RWPE1 (cell line): ENCODE results near the gene HYLS1.

Experiments
- CTCF ChIA-PET: fragments of 350-600 bp; sonication (Branson Sonifier 250); formaldehyde crosslinking; extraction: SDS; loops from one replicate; lab custom pipeline; 2021; lab: Yijun Ruan, JAX
- POLR2A ChIA-PET: fragments of 400-600 bp; formaldehyde crosslinking; extraction: SDS; loops from one replicate; lab custom pipeline; 2020; ENCODE audit warnings: antibody characterized with exemption; ENCODE audit not compliant: low non-redundant PET; lab: Yijun Ruan, JAX
- DNase-seq: peaks from one replicate; pipeline ENCODE4 v3.0.0; 2012; ENCODE audit warnings: low spot score
- H3K27ac ChIP-seq: fragments of 450-650 bp; 2 replicates; pipeline ENCODE4 v1.5.1; 2017
- TF ChIP-seq, protein P1 (sequence below): fragments of 450-650 bp; conservative IDR thresholded peaks from 2 replicates; pipeline ENCODE4 v1.5.1; 2017; ENCODE audit warnings: low read depth, mild to moderate bottlenecking

Gene HYLS1

DNA sequence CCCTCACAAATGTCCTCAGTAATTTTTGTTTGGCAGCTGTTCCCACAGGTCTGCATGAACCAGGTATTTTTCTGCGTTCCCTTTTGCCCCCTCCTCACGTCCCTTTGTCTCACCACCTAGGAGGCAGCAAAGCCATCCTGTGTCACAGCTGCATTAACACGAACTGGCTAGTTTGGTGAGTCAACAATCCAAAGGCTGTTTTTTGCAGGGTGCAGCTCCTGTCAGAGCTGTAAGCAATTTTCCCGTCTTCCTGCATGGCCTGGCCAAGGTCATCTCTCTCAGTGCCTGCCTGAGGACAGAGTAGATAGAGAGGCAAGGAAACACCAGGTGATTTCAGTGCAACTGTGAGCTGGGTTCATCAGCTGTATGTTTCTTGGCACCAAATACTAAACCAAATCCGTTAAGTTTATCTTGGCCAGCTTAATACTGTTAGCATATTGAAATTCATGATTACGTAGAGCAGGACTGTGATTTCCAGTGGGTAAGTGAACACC, 37.8 kb downstream of the HYLS1 start:
- H3K27ac ChIP-seq: no peak overlapping the region
- CTCF ChIA-PET: interaction anchor here (0.6 to 2.3 kb wide), 2 partner anchors 152 to 269 kb away, joined by 6 to 7 read pairs; no protein-coding TSS in a partner anchor
- no peak for DNase-seq
- TF ChIP-seq, protein P1, sequence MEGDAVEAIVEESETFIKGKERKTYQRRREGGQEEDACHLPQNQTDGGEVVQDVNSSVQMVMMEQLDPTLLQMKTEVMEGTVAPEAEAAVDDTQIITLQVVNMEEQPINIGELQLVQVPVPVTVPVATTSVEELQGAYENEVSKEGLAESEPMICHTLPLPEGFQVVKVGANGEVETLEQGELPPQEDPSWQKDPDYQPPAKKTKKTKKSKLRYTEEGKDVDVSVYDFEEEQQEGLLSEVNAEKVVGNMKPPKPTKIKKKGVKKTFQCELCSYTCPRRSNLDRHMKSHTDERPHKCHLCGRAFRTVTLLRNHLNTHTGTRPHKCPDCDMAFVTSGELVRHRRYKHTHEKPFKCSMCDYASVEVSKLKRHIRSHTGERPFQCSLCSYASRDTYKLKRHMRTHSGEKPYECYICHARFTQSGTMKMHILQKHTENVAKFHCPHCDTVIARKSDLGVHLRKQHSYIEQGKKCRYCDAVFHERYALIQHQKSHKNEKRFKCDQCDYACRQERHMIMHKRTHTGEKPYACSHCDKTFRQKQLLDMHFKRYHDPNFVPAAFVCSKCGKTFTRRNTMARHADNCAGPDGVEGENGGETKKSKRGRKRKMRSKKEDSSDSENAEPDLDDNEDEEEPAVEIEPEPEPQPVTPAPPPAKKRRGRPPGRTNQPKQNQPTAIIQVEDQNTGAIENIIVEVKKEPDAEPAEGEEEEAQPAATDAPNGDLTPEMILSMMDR: no peak
- POLR2A ChIA-PET: no interaction called here

DNA sequence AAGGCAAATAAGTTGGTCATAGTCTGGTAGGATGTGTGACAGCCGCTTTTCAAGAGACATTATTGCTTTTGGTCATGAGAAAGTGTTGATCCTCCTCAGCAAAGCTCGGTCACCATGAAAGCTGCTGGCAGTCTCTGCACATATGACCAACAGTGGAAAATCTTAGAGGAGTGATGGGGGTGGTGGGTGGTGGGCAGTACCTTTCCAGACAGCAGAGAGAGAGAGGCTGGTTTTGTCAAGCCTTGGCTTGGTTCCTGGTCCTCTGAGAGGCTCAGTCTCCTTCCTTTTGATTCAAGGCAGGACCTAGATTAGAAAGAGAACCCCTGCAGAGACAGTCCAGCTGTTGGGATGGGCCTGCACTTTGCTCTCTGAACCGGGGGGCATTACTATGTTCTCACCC, 38.3 kb downstream of the HYLS1 start:
- TF ChIP-seq, protein P1: no peak
- POLR2A ChIA-PET: no interaction called here
- H3K27ac ChIP-seq: no peak overlapping the region
- no peak for DNase-seq
- CTCF ChIA-PET: interaction anchor here (2.3 kb wide), 1 partner anchor 268 kb away, joined by 6 read pairs; no protein-coding TSS in a partner anchor

DNA sequence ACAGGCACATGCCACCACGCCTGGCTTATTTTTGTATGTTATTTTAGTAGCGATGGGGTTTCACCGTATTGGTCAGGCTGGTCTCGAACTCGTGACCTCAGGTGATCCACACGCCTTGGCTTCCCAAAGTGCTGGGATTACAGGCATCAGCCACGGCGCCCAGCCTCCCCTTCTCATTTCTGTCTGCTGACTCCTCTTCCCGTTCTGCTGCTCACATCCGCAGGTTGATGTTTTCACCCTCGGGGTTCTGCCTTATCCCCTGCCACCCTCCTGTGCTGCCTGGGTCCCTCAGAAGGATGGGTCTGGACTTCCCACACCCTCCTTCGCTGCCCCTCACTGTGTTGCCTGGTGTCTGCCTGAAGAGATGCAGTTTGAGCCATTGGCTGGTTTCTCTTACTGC, 39.2 kb downstream of the HYLS1 start:
- POLR2A ChIA-PET: no interaction called here
- H3K27ac ChIP-seq: no peak overlapping the region
- DNase-seq: no peak
- CTCF ChIA-PET: no interaction called here
- TF ChIP-seq, protein P1: no peak

DNA sequence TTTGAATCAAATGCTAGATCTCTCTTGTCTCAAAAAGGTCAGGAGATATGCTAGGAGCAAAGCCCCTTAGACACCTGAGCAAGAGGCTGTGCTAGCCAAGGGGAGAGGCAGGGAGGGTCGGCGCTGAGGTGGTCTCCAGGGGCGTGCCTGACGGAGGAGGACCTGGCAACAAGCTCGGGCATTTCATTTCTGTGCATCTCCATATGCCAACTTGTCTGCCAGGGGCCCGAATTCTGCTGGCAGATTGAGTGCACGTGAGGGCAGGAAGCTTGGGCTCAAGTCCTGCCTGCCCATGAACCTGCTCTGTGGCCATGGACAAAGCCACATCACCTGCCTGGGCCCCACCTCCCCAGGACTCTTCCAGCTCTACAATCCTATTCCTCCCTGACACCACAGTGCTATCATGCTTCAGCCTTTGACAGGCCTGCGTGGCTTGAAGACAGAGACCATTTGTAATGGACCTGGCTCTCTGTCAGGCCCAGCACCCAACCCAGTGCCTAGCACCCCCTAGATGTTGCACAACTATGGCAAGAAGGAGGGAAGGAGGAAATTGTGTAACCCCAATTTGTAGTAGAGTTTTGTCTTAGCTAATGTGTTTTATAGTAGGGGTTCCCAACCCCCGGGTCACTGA, 42.1 kb downstream of the HYLS1 start:
- H3K27ac ChIP-seq: no peak overlapping the region
- CTCF ChIA-PET: interaction anchor here (0.5 to 1.5 kb wide), 4 partner anchors 12 to 264 kb away, joined by 3 read pairs; no protein-coding TSS in a partner anchor
- TF ChIP-seq, protein P1: no peak
- DNase-seq: no peak
- POLR2A ChIA-PET: no interaction called here

DNA sequence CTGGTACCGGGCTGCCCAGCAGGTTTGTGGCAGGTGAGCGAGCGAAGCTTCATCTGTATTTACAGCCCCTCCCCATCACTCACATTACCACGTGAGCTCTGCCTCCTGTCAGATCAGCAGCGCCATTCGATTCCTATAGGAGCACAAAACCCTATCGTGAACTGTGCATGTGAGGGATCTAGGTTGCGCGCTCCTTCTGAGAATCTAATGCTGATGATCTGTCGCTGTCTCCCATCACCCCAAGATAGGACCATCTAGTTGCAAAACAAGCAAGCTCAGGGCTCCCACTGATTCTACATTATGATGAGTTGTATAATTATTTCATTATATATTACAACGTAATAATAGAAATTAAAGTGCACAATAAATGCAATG, 42.6 kb downstream of the HYLS1 start:
- POLR2A ChIA-PET: no interaction called here
- no peak overlapping the region for H3K27ac ChIP-seq
- TF ChIP-seq, protein P1: no peak
- CTCF ChIA-PET: interaction anchor here (0.5 to 0.6 kb wide), 3 partner anchors 12 to 354 kb away, joined by 3 to 6 read pairs (median 3); no protein-coding TSS in a partner anchor
- no peak for DNase-seq

DNA sequence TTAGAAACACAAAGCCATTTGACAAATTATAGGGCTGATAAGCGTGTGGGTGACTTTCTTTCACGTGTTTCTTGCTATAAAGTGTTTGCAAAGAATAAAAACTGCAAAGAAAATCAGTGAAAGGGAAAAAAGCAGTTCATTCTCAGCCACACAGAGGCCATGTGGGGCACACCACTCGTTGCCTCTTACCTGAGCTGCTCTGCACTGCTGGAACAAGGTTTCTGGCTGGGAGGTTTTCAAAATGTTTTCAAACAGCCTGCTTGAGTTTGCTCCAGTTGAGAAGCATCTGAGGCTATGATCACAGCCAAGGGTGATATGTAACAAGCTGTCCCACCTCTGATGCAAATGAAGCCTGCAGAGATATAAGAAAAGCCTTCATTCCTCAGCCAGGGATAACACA, 43.6 kb downstream of the HYLS1 start:
- ChIA-PET CTCF (no interaction called here), POLR2A (no interaction called here)
- TF ChIP-seq, protein P1: no peak
- DNase-seq: no peak
- H3K27ac ChIP-seq: no peak overlapping the region
